ENCODE results near the gene CCL14.
A peak's percentile ranks its signal among the peaks of the same experiment; 100 is the strongest.

CCL14 gene

DNA sequence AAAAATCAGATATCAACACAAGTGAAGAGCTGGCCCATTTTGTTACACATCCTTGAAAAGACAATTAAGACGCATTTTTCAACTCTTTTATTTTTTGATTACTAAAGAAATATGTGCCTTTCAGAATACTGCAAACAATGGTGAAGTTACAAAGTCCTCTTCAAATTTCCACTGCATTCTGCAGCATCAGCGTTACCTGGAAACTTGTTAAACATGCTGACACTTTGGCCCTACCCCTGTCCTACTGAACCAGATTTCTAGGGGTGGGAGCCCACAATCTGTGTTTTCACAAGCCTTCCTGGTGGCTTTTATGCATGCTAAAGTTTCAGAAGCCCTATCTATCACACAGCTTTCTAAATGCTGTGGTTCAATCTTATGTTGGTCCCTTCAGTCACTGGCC is 4.5 kb upstream of the CCL14 start:
- DNase-seq (ENCODE audit: low read depth in 4 of 4, low spot score in 1 of 4), result no peak

DNA sequence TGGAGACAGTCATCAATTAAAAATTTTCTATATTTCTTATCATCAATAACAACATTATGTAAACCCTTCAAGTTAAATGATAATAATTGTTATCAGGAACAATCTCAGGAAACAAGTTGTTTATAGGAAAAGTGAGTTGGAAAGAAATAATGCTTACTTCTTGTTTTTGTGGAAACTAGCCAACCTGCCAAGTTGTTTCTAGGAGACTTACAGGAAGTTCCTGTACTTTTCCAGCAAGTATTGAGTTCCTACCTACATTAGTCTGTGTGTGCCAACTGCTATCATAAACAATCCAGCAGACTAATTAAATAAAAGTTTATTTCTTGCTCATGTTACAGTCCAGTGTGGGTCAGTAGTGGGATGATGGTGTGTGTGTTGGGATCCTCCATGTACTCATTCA is 1.6 kb upstream of the CCL14 start:
- no peak for DNase-seq (ENCODE audit: low read depth in 4 of 4, low spot score in 1 of 4)

DNA sequence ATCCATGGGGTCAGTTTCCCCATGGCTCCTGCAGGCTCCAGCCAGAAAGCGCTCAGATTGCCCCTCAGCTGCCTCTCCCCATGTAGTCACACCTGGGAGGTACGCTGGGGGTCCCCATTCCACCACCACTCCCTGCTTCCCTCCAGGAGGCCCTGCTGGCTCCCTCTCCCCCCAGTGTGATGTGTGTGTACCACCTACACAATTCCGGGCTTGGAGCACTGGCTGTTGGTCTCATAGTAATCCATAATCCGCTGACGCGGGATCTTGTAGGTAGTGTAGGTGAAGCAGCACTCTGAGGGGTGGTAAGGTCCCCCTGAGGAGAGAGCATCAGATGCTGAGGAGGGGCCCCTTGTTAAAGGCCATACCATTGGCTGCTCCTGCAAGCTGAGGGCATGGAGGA is 2.4 kb downstream of the CCL14 start:
- DNase-seq (ENCODE audit: low read depth in 4 of 4, low spot score in 1 of 4), result no peak

DNA sequence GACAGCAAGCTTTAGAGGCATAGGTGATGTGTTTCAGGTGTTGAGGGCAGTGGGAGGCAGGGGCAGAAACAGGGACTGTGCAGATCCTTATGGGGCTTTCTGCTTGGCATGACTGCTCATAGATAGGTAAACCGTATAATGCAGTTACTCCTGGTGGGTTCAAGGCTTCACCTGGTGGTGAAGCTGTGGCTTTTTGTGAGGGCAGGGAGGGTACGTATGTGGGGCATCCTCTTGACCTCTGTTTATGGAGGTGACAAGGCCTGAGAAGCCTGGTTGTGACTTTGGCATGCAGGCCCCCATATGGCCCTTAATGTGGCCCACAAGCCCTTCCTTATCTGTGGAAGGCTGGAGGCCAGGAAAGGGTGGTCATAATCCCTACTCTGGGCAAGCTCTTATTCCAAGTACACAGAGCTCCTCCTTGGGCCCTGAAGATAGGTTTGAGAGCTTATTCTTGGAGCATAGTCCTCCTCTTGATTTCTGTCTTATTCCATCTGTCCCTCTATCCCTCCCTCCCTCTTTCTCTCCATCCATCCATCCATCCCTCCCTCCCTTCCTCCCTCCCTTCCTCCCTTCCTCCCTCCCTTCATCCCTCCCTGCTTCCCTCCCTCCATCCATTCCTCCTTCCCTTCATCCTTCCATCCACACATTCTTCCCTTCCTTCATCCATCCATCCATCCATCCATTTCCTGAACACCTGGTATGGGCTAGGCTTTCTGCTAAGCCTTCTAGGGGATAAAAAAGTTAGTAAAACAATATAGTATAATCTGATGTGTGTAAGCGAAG is 3.9 kb downstream of the CCL14 start:
- DNase-seq (ENCODE audit: low read depth in 4 of 4, low spot score in 1 of 4), result no peak

DNA sequence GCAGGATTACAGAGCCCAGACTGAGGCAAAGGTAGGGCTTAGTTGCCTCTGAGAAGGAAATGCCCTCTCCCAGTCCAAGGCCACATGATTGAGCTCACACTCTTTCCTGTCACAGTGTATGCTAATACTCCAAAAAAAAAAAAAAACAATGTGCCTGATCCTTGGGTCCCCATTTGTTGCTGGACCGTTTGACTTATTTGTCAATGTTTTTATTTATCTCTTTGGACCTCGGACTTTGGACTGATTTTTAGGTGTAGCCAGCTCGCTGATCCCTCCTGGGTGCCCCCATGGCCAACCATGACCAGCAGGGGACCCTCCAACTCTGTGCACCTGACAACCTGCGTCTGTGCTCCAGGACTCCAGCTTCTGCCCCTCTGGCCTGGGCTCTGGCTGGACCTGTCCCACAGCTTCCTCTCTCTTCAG is 4.6 kb downstream of the CCL14 start:
- DNase-seq (ENCODE audit: low read depth in 4 of 4, low spot score in 1 of 4), result no peak

DNA sequence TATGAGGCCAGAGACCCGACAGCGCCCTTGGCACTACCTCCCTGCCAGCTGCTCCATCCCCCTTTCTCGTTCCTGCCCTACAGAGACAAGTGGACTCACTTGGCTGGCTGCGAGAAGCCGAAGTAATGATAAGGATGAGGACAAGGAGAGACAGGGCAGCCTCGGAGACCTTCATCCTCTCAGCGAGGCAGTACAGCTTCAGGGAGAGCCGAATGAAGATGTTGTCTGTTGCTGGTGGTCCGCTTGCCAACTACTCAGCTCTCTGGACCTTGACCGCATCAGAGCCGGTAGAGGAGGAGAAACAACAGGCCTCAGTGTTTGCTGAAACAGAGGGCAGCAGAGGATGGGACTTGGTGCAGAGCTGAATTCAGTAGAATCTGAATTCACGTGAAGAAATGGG is 5.3 kb downstream of the CCL14 start, which contains the start of gene CCL16:
Gene CCL16, minus strand, starts transcription at position 252 of the 400 bp plus-strand sequence. Its CDS starts 77 bp downstream, at position 175.
- no peak for DNase-seq (ENCODE audit: low read depth in 4 of 4, low spot score in 1 of 4)

DNA sequence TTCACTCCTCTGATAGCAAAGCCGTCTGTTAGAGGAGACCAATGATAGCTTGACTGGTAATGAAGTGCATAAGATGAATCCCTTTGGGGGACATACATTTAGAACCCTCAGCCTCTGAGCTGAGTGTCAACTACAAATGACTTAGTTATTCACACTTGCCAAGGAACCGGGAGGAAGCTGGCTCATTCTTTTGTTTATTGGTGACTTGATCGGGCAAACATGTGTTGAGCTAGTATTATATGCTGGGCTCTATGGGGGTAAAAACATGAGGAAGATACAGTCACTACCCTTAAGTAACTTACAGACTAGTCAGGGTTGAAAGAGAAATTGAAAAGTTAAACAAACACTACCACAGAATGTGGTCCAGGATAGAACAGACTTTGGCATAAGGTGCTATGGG is 8.2 kb downstream of the CCL14 start:
- DNase-seq (ENCODE audit: low read depth in 4 of 4, low spot score in 1 of 4), result no peak

DNA sequence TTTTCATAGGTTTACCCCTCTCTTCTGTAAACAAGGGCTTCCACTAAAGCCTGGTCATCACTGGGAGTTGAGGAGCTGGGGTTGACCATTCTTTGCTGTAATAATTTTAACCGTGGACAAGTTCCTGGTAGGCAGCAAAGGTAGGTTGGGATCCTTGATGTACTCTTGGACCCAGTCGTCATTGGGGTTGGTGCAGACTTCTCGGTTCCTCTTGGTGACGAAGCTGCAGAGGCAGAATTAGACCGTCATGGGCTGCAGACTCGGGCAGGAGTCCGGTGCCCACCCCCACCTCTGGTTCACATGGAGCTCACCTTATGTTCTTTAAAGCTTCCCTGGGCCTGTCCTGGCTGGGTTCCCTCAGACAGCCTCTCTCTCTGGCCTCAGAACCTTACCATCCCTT is 9.0 kb downstream of the CCL14 start:
- DNase-seq (ENCODE audit: low read depth in 4 of 4, low spot score in 1 of 4), result no peak

DNA sequence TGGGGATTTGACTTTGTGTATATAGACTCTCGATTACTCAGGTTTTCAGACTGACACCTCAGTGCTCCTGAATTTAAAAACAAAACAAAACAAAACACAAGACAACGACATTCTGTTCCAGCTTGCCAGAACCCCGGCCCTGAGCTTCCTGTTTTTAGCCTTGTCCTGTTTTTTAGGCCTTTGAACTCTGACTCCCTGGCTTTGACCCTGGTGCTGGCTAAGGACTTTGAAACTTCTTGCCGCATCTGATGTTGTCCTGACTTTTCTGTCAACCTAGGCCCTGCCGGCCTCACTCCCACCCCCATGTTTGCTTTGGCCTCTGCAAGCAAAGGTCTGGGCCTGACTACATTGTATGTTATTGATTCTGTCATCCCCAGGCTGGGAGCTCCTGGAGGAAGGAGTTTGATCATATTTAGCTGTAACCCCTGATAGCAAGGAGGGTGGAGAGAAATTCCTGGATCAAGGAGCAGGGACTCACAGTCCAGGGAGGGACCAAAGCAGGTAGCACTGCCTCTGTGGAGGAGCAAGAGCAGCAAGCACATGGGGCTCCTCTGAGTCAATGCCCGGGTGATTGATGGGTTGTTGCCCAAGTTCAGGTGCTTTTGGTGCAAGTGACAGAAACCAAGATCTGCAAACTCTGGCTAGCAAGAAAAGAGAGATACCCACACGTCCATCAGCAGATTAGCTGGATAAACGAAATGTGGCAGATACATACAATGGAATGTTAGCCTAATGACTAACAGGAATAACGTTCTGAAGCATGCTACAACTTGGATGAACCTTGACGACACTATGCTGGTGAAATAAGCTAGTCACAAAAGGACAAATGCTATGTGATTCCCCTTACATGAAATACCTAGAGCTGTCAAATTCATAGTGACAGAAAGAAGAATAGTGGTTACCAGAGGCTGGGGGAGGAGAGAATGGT is 12.9 kb downstream of the CCL14 start:
- DNase-seq (ENCODE audit: low read depth in 4 of 4, low spot score in 1 of 4), result no peak

DNA sequence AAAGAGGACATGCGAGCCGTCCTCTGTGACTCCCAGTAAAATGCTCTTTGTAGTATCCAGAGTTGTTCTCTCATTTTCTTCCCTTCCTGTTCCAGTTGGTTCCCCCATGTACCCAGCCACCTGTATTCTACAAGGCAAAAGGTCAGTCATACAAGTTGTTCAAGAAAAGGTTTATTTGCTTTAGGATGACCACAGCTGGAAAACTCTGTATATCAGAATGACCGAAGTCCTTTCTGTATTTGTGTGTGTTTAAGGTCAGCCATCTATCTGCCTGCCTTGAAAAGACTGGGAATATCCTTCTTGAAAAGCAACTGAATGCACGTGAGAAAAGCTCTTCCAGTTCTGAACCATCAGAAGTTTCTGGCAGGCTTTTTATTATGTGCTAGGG is 13.6 kb downstream of the CCL14 start:
- no peak for DNase-seq (ENCODE audit: low read depth in 4 of 4, low spot score in 1 of 4)

DNA sequence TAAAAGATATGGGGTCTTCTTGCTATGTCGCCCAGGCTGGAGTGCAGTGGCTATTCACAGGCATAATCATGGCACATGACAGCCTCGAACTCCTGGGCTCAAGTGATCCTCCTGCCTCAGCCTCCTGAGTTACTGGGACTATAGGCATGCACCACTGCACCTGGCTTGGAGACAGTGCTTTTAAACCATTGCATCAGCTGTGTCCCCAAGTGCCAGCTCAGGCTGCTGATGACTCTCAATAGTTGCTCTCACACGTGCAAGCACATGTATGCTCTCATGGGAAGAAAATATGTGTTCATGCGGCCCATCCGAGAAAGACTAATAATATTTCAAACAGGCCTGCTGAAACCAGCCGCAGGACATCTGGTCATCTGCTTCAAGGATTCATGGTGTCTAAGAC is 14.0 kb downstream of the CCL14 start:
- DNase-seq (ENCODE audit: low read depth in 4 of 4, low spot score in 1 of 4), result no peak

DNA sequence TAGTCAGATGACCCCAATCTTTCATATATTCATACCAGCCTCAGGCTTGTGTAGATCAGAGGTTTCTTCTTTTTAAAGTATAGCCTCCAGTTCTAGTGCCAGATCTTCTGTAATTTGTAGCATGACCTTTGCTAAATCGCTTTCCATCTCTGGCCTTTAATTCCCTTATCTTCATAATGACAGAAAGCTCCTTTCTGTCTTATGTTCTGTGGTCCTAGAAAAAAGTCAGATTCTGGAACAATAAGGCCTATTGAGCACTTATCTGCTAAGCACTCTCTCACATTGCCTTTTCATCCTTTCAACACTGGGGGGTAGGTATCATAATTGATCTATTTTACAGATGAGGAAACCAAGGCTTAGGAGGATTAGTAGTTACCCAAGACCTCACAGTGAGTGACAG is 14.5 kb downstream of the CCL14 start:
- DNase-seq (ENCODE audit: low read depth in 4 of 4, low spot score in 1 of 4), result no peak

DNA sequence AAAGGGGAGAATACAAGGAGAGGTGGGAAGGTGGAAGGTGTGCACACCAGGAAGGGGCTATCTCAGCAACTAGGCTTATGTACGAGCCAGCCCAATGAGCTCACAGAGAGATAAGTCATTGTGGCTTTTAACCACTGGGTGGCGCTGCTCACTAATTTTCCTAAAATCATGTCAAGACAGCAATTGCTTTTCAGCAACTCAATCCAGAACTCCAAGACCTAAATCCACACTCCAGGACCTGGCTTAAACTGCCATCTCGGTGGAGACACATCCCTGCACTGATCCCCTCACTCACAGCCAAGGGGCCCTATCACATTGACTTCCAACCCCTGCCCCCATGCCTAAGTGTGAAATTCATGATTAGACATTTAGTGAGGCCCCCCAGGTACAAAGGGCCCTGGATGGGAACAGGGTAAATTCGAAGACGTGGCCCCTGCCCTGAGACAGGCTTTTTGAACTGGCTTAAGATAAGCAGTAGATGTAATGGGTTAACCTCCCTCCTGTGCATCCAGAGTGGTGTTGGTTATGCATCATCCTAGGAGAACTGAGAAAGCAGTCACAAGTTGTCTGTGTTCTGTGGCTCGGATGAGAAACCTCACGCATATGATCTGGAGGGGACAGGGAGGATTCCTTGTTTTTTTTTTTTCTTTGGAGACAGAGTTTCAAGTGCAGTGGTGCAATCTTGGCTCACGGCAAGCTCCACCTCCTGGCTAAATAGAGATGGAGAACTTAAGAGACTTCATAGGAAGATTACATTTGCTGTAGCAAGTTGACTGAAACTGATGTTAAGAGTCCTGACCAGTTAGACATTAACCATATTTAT is 16.8 kb downstream of the CCL14 start:
- peak; percentile 55 to 60 (median 57) for DNase-seq (ENCODE audit: low read depth in 4 of 4, low spot score in 1 of 4)

DNA sequence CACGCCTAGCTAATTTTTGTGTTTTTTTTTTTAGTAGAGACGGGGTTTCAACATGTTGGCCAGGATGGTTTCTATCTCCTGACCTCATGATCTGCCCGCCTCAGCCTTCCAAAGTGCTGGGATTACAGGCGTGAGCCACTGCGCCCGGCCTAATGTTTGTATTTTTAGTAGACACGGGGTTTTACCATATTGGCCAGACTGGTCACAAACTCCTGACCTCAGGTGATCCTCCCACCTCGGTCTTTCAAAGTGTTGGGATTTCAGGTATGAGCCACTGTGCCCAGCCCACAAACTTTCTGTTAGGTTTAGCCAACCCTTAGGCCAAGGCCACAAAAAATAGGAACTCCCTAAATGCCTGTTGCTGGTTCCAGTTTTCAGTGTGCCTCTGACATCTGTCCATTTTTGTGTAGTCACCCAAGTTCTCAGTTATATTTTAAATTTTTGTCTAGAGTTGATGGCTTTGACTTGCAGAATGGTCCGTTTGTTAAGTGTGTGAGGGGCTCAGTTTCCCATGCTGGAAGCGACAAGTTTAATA is 17.9 kb downstream of the CCL14 start:
- DNase-seq (ENCODE audit: low read depth in 4 of 4, low spot score in 1 of 4), result no peak

DNA sequence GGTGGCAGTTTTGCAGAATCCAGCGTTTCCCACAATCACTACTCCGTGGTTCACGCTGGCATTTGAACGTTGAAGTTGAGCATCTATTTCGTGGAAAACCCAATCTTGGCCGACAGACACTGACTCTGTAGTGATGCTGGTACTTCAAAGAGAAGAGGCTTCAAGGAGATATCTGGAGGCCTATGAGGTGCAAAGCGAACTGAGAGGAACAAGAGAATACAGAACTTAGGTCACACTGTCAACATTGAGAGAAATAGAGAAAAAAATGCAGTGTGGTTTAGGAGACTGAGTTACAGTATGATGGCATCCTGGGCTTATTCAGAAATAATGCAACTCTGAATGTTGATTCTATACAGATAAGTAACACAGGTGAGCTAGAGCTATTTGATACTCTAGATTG is 21.3 kb downstream of the CCL14 start:
- no peak for DNase-seq (ENCODE audit: low read depth in 4 of 4, low spot score in 1 of 4)

DNA sequence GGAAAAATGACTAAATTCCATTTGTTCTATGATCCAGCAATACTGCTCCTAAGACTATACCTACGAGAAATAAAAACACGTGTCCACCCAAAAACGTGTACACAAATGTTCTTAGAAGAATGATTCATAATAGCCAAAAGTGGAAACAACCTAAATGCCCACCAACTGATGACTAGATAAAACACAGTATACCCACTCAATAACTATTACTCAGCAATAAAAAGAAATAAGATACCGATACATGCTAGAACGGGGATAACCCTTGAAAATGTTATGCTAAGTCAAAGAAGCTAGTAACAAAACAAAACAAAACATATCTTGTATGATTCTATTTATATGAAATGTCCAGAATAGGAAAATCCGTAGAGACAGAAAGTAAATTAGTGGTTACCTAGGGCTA is 22.9 kb downstream of the CCL14 start:
- no peak for DNase-seq (ENCODE audit: low read depth in 4 of 4, low spot score in 1 of 4)

DNA sequence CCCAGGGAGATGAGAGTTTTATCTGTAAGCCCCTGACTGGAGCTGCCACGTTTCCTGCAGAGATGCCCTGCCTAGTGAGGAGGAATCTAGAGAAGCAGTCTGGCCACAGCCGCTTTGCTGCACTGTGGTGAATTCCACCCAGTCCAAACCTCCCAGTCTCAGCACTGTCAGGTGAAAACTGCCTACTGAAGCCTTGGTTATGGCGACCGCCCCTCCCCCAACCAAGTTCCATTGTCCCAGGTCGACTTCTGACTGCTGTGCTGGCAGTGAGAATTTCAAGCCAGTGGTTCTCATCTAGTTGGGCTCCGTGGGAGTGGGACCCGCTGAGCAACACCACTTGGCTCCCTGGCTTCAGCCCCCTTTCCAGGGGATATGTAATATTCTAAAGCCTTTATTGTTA is 32.8 kb downstream of the CCL14 start:
- DNase-seq (ENCODE audit: low read depth in 4 of 4, low spot score in 1 of 4), result no peak

DNA sequence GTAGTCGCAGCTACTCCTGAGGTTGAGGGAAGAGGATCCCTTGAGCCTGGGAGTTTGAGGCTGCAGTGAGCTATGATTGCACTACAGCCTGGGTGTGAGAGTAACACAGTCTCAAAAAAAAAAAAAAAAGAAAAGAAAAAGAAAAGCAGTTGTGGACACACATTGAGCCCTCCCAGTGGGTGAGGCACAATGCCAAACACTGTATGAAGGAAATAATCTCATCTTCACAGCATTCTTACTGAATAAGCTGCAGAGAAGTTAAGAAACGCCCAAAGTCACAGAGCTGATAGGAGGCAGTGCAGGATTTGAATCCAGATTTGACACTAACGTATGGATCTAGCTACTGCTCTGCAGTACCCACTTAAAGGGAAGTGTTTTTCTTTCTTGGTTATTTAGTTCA is 37.1 kb downstream of the CCL14 start:
- DNase-seq (ENCODE audit: low read depth in 4 of 4, low spot score in 1 of 4), result no peak

DNA sequence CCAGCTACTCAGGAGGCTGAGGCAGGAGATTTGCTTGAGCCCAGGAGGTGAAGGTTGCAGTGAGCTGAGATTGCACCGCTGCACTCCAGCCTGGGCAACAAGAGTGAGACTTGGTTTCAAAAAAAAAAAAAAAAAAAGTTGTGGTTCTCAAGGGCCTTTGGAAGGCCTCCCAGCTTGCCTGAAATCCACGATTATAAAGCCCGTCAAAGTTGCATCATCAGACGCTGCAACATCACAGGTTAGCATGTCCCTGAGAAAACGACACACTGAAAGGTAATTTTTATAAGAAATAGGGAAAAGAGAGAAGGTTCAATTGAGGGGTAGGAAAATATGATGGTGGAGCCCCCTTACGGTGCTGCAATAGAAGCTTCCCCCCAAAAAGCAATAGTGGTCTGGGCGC is 38.4 kb downstream of the CCL14 start:
- no peak for DNase-seq (ENCODE audit: low read depth in 4 of 4, low spot score in 1 of 4)

DNA sequence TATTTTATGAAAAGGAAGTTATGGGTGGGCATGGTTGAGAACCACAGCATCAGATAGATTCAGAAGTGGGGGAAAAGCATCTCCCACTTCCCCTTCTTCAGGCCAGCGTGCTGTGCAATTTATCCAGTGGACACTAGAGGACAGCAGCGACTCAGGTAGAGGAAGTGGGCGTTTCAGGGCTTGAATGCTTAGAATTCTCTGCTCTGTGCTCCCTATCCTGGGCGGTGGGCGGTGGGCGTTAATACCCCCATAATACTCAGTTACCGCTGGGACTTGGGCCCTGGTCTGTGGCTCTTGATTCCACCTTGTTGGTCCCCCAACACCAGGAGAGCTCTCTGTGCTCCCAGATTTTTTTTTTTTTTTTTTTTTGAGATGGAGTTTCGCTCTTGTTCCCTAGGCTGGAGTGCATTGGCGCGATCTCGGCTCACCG is 39.4 kb downstream of the CCL14 start:
- DNase-seq (ENCODE audit: low read depth in 4 of 4, low spot score in 1 of 4), result peak in 3 of 4 experiments; percentile 7 to 17 (median 7)

DNA sequence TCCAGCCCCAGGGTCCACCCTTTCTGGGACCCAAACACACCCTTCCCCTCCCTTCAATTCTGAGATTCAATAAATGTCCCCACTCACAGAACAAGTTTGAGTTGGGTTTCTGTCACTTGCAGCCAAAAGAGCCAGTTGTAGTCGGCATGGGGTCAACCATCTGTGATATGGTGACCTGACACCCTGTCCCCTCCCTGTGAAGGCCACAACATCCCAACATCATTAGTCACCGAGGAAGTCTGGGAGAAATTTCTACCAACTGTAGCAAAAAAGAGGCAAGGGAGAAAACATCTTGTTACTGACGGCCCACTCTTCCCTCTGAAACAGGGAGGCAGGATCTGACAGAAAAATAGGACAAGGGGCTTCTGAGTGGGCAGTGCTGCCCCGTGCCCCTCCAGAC is 42.4 kb downstream of the CCL14 start:
- no peak for DNase-seq (ENCODE audit: low read depth in 4 of 4, low spot score in 1 of 4)

All from stimulated activated CD4-positive, alpha-beta T cell treated with anti-CD3 and anti-CD28 coated beads, Interleukin-1b, Interleukin-23, amount 100 ng/mL, for 24 hours (primary cell).